B cell (primary cell): ENCODE results near the gene UCKL1. TPM values are rescaled to one million over a fixed set of nuclear protein-coding genes. Genes with fewer than 3 reads are reported as not detected.

Source experiments
- ATAC-seq: fragments of 200-7000 bp; cut with Tn5 transposase; one replicate; pipeline ENCODE4 v1.10.0; 2021; ENCODE audit warnings: low read depth, mild to moderate bottlenecking, moderate number of reproducible peaks, moderate library complexity
- CTCF ChIA-PET: fragments of 350-600 bp; sonication (Branson Sonifier 250); formaldehyde crosslinking; loops from one replicate; lab custom pipeline; 2021; ENCODE audit warnings: antibody characterized with exemption, inconsistent platforms; lab: Charles Lee
- POLR2A ChIA-PET: fragments of 350-600 bp; sonication (Branson Sonifier 250); formaldehyde crosslinking; loops from one replicate; lab custom pipeline; 2021; ENCODE audit warnings: antibody characterized with exemption; lab: Charles Lee
- DNase-seq: peaks from one replicate; pipeline ENCODE4 v3.0.0; 2013
- H2AFZ ChIP-seq: 2 replicates; pipeline ENCODE4 v1.6.1; 2012; ENCODE audit warnings: mild to moderate bottlenecking, low read depth, low read length; ENCODE audit not compliant: insufficient read depth, poor library complexity, severe bottlenecking
- H3K27ac ChIP-seq, 2 donors: 1 replicate in 1 of 2; 2 replicates in 1 of 2; pipeline ENCODE4 v1.5.1; 2012 to 2013; ENCODE audit warnings: low read length in 2 of 2, mild to moderate bottlenecking in 2 of 2, moderate library complexity in 1 of 2
- H3K27me3 ChIP-seq, 4 experiments: fragments of 200-600 bp in 1 of 4; sonication (generic) in 1 of 4; replicated peaks in 1 of 4; 1 replicate in 2 of 4; 2 replicates in 2 of 4; pipeline versions ENCODE4 v1.6.1 to v1.7.0; 2013 to 2016; ENCODE audit warnings: low read length in 3 of 4, mild to moderate bottlenecking in 2 of 4, mixed read lengths in 1 of 4, moderate library complexity in 1 of 4; ENCODE audit not compliant: insufficient read depth in 4 of 4, control insufficient read depth in 3 of 4; ENCODE audit errors: control extremely low read depth in 1 of 4
- H3K36me3 ChIP-seq, 2 experiments: replicated peaks in 1 of 2; 1 replicate in 1 of 2; 2 replicates in 1 of 2; pipeline versions ENCODE4 v1.6.1 to v1.7.1; 2013; ENCODE audit warnings: low read length in 1 of 2; ENCODE audit not compliant: insufficient read depth in 2 of 2, control insufficient read depth in 1 of 2; ENCODE audit errors: control extremely low read depth in 1 of 2, extremely low read depth in 1 of 2
- H3K4me1 ChIP-seq, 2 donors: fragments of 200-600 bp in 1 of 2; sonication (generic) in 1 of 2; 1 replicate in 1 of 2; 2 replicates in 1 of 2; pipeline versions ENCODE4 v1.5.1 to v1.6.1; 2013 to 2017; ENCODE audit warnings: low read length in 2 of 2; ENCODE audit not compliant: control insufficient read depth in 2 of 2, insufficient read depth in 2 of 2
- H3K4me2 ChIP-seq: replicated peaks from 2 replicates; pipeline ENCODE3; 2012; ENCODE audit warnings: mild to moderate bottlenecking, low read depth, low read length; ENCODE audit not compliant: poor library complexity, severe bottlenecking
- H3K4me3 ChIP-seq, 5 experiments: fragments of 200-600 bp in 1 of 5; sonication (generic) in 1 of 5; 1 replicate in 3 of 5; 2 replicates in 2 of 5; pipeline versions ENCODE4 v1.5.1 to v1.7.0; 2011 to 2016; ENCODE audit warnings: low read length in 4 of 5, mild to moderate bottlenecking in 4 of 5, low read depth in 2 of 5, control low read depth in 1 of 5, moderate library complexity in 1 of 5; ENCODE audit not compliant: insufficient read depth in 1 of 5; ENCODE audit errors: control extremely low read depth in 1 of 5, extremely low read depth in 1 of 5
- H3K79me2 ChIP-seq: fragments of 200-600 bp; sonication (generic); one replicate; pipeline ENCODE4 v1.6.0; 2016; ENCODE audit warnings: low read length; ENCODE audit not compliant: control insufficient read depth, insufficient read depth
- H3K9ac ChIP-seq: fragments of 200-600 bp; sonication (generic); 2 replicates; pipeline ENCODE4 v1.6.1; 2017; ENCODE audit warnings: mild to moderate bottlenecking, low read length, moderate library complexity
- H3K9me3 ChIP-seq, 3 donors: one replicate each; pipeline versions ENCODE4 v1.6.1 to v1.7.1; 2013; ENCODE audit warnings: low read length in 2 of 3; ENCODE audit not compliant: control insufficient read depth in 2 of 3, insufficient read depth in 1 of 3; ENCODE audit errors: control extremely low read depth in 1 of 3
- H4K20me1 ChIP-seq: 2 replicates; pipeline ENCODE4 v1.6.0; 2012; ENCODE audit warnings: mild to moderate bottlenecking, low read length; ENCODE audit not compliant: insufficient read depth, control insufficient read depth, poor library complexity, severe bottlenecking
- H3K27ac Mint-ChIP-seq: one replicate; pipeline ENCODE4 v1.8.0; 2021; ENCODE audit warnings: mixed read lengths
- H3K27me3 Mint-ChIP-seq: one replicate; pipeline ENCODE4 v1.8.0; 2021; ENCODE audit warnings: mixed read lengths
- H3K4me1 Mint-ChIP-seq: one replicate; pipeline ENCODE4 v1.8.0; 2021; ENCODE audit warnings: mixed read lengths
- H3K4me3 Mint-ChIP-seq: one replicate; pipeline ENCODE4 v1.8.0; 2021; ENCODE audit warnings: mixed read lengths
- H3K9me3 Mint-ChIP-seq: one replicate; pipeline ENCODE4 v1.8.0; 2022; ENCODE audit warnings: mixed read lengths; ENCODE audit not compliant: insufficient read depth
- CTCF ChIP-seq: fragments of 200-600 bp; IDR thresholded peaks from one replicate; pipeline ENCODE4 v1.8.0; 2022; ENCODE audit warnings: antibody characterized with exemption, mild to moderate bottlenecking
- EZH2 ChIP-seq: IDR thresholded peaks from 2 replicates; pipeline ENCODE4 v1.6.1; 2012; ENCODE audit warnings: borderline replicate concordance, low read depth, mild to moderate bottlenecking, moderate library complexity, low read length; ENCODE audit not compliant: insufficient read depth, poor library complexity, severe bottlenecking
- WGBS: methylation state at CpG from one replicate; pipeline ENCODE4 v1.1.5; 2013; ENCODE audit warnings: missing lambda C conversion rate; ENCODE audit not compliant: insufficient coverage; 5-methylcytosine and 5-hydroxymethylcytosine counted together
- intact Hi-C: fragments of 100-400 bp; cut with micrococcal nuclease; formaldehyde crosslinking; loops from one replicate; pipeline ENCODE4 v1.10.0; 2022
- polyA plus RNA-seq: library from polyadenylated mRNA; depleted of rRNA; stranded (reverse); fragments of >200 nt; gene quantifications from 2 replicates; pipeline ENCODE4 v1.2.3, GENCODE V29; 2012
- total RNA-seq, 2 donors: library from RNA; stranded (reverse); fragments of 120-200 nt in 1 of 2; gene quantifications; 1 replicate in 1 of 2; 2 replicates in 1 of 2; pipeline versions ENCODE4 v1.2.3 to v1.2.4, GENCODE V29; 2013 to 2022

The UCKL1 gene
- total and polyA plus RNA-seq, 2 donors (not counting 1 experiment from before 2014, with no cell fraction given): 106 to 199 TPM

- ChIA-PET CTCF (no interaction called here), POLR2A (no interaction called here)
- Histone ChIP-seq H3K27me3 (no peaks in the 10 kb centered on the region), H3K27ac (no peak overlapping the region), H4K20me1 (peaks cover 79% of the 10 kb centered on the region), H3K36me3 (peaks cover 0 to 21% of the 10 kb centered on the region in 2 experiments), H3K79me2 (peaks cover 91% of the 10 kb centered on the region), H3K9ac (no peak overlapping the region), H3K4me1 (peaks cover 0 to under 1% of the 10 kb centered on the region in 2 donors), H3K4me3 (no peak overlapping the region), H2AFZ (no peak overlapping the region), H3K9me3 (no peaks in the 10 kb centered on the region), H3K4me2 (no peak overlapping the region)
- ATAC-seq (no peak), DNase-seq (no peak)
- TF ChIP-seq EZH2 (no peak), CTCF (no peak)
- no peaks in the 10 kb centered on the region for H3K9me3 Mint-ChIP-seq
- peaks cover under 1% of the 10 kb centered on the region for H3K4me1 Mint-ChIP-seq
- 70% methylated on average over 5 of the region's 9 CpGs for WGBS
- intact Hi-C loops: no loop called here
- H3K27ac Mint-ChIP-seq: no peak overlapping the region
- H3K27me3 Mint-ChIP-seq: no peaks in the 10 kb centered on the region
- H3K4me3 Mint-ChIP-seq: no peak overlapping the region
These were observed 32.0 kb downstream of the UCKL1 start for GRCh38 chr20:63924241-63924640.

- CTCF ChIA-PET: no interaction called here
- Histone ChIP-seq H3K9ac (no peak overlapping the region), H3K4me3 (no peak overlapping the region), H3K9me3 (no peaks in the 10 kb centered on the region), H3K4me1 (peaks cover 0 to 6% of the 10 kb centered on the region in 2 donors), H4K20me1 (peaks cover 74% of the 10 kb centered on the region), H3K36me3 (peaks cover 1 to 18% of the 10 kb centered on the region in 2 experiments), H3K27me3 (no peaks in the 10 kb centered on the region), H3K27ac (no peak overlapping the region), H3K79me2 (peaks cover 91% of the 10 kb centered on the region), H3K4me2 (no peak overlapping the region), H2AFZ (no peak overlapping the region)
- no CpG with 5 or more reads among the region's 8 CpGs for WGBS
- intact Hi-C loops: no loop called here
- TF ChIP-seq EZH2 (no peak), CTCF (no peak)
- H3K27ac Mint-ChIP-seq: no peak overlapping the region
- DNase-seq: no peak
- H3K27me3 Mint-ChIP-seq: no peaks in the 10 kb centered on the region
- no peak for ATAC-seq
- no peak overlapping the region for H3K4me3 Mint-ChIP-seq
- no peaks in the 10 kb centered on the region for H3K9me3 Mint-ChIP-seq
- POLR2A ChIA-PET: interaction anchor here (0.8 kb wide), 1 partner anchor 57 kb away, joined by 5 read pairs; no protein-coding TSS in a partner anchor
- H3K4me1 Mint-ChIP-seq: peaks cover 5% of the 10 kb centered on the region
These were observed 32.6 kb downstream of the UCKL1 start for GRCh38 chr20:63923651-63924050.
